NCI-H2107 (cell line): ENCODE measurements around the gene FABP6.
"Not testable (repeated sequence)": the region's sequence is repeated elsewhere in the genome, so short reads cannot be mapped to it uniquely, and the experiment has no call there.

Source experiments
- DNase-seq: peaks from one replicate; lab custom pipeline; 2025; lab: John Stamatoyannopoulos, UW

The FABP6 gene

DNA sequence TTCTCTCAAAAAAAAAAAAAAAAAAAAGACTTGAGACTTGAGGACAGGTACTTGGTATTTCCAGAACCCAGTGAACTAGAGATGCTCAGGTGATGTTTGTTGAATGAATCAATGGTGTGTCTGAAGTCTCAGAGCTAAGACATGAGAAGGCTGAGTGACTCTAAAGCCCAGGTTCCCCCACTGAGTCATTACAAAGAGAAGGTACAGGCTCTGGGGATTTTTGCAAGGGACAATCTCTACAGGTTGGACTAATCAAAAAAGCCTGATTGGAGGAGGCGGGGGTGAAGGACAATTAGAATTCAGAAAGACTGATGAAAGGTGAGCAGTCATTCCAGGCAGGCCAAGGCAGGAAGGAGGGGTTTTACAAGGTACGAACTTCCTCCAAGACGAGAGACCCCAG is 8.2 kb upstream of the FABP6 start:
- no peak for DNase-seq

- no peak for DNase-seq
Measured at GRCh38 chr5:160227012-160227411, 2.3 kb upstream of the FABP6 start.

- DNase-seq, result no peak
Measured at GRCh38 chr5:160230686-160231527, 1.6 kb downstream of the FABP6 start.

- DNase-seq, result no peak
Measured at GRCh38 chr5:160231783-160232342, 2.6 kb downstream of the FABP6 start.

GRCh38 chr5:160233215-160233614 is 3.9 kb downstream of the FABP6 start:
- DNase-seq, result no peak

DNA sequence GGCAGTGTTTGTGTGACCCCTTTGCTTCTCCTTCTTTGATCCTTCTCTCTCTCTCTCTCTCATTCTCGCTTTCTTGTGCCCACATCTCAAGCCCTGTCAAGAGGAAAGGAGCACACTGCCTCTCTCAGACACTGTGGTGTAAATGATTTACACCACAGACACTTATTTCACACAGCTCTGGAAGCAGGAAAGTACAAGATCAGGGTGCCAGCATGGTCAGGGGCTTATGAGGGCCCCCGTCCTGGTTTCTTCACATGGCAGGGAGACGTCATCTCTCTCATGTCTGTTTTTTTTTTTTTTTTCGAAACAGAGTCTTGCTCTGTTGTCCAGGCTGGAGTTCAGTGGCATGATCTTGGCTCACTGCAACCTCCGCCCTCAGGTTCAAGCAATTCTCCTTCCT is 6.4 kb downstream of the FABP6 start:
- DNase-seq, result no peak

DNA sequence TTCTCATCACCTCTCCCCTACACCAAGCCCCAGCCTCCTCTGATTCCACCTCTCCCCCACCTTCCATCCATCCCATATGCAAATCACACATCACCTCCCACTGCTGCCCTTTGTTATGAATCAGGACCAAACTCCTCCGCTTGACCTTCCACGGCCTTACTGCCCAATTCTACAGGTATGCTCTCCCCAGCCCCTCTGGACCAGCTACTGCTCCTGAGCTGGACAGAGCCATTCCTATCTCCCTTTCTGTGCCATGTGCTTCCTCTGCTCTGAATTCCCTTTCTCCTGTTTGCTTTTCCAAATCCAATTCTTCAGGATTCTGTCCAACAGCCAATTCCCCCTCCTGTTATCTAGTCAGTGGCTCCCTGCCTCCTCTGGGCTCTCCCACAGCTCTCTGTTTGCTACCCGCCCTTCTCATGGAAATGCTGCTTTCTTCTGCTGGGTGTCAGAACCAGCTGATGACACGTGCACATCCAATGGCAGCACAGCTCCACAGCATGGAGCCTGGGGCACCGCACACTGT is 8.3 kb downstream of the FABP6 start:
- DNase-seq, result no peak

DNA sequence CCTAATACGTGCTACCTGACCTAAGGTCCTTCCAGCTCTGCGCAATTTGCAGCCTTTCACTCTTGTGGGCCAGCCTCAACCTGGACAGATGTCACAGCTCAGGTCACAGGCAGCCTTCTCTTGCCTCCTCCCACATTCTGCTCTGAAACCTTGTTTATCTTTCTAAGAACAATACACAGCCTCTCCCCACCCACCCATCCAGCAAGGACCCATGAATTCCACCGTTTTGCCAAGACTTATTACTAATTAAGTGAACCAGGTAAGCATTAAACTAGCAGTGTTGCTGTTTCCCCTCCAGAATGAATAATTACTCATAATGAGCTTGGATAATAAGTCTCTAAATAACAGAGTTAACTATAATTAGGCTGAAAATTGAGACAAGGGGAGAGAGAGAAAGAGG is 11.0 kb downstream of the FABP6 start:
- no peak for DNase-seq

DNA sequence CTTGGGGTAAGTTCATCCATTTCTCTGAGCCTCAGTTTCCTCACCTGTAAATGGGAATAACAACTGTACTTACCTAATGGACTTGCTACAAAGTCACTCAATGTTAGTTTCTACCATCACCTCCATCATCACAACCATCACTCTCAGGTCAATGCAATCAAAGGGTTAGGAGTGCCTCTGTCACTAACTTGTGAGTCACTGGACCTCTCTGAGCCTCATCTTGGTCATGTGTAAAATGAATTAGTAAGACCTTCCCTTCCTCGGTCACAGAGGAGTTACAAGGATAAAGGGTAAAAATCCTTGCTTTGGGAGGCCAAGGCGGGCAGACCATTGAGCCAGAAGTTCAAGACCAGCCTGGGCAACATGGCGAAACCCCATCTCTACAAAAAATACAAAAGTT is 12.8 kb downstream of the FABP6 start:
- no peak for DNase-seq

DNA sequence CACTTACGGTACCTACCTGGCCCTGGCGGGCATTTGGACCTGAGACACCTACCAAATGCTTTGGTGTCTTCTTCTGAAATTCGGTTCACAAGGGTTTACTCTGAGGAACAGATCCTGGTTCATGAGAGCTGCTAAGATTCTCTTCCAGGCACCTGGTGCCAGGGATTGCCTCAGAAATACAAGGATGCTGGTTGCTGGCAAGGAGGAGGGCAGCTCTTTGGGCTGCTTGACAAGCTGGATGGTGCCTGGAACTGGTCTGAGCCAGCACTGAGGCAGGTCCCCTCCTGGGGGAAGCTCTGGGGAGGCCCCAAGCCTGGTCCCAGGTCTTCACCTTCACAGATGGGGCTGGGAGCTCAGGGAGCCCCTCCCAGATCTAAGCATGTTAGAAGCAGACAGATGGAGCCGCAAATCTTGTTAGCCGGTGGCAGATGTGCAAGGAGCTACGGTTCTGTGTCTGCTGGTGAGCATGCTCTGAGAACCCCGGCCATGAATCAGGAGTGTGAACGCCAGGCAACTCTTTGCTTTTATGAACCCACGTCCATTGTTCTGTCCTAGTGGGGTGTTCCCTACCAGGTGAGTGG is 16.3 kb downstream of the FABP6 start:
- no peak for DNase-seq

- DNase-seq, result not testable (repeated sequence)
Measured at GRCh38 chr5:160249570-160249969, 20.3 kb downstream of the FABP6 start.

DNA sequence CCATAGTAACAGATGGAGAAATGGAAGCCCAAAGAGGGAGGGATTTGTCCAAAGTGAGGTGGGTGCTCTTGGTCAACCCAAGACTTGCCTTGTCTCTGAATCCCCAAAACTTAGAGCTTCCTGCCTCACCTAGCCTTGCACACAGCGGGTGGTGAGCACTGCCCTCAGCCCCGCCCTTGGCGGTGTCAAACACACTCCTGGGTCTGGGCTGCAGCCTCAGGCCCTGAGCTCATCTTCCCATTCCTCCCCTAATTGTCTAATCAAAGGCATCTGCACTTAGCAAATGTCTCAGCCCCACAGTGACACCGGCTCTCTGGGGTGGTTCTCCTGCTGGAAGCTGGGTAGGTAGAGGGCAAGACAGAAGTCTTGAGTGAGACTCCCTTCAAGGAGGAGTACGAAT is 20.9 kb downstream of the FABP6 start:
- no peak for DNase-seq

GRCh38 chr5:160250826-160251225 is 21.5 kb downstream of the FABP6 start:
- DNase-seq, result no peak

- no peak for DNase-seq
Measured at GRCh38 chr5:160251406-160252155, 22.3 kb downstream of the FABP6 start.

DNA sequence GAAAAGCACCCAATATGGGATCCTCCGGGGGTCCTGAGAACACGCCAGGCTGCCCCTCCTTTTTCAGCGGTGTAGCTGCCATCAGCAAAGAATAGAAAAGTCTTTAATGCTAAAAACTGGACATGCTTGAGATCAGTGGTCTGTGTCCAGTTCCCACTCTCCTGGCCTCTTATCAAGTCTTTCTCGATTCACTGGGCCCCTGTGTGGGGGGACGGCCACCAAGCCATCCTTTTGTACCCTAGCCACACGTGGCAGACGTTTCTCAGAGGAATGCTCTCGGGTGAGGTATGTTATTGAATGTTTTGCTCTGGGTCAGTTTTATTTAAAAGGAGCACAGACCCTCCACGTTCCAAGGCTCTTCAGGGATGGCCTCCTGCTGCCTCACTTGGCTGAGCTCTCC is 23.6 kb downstream of the FABP6 start:
- DNase-seq, result no peak

DNA sequence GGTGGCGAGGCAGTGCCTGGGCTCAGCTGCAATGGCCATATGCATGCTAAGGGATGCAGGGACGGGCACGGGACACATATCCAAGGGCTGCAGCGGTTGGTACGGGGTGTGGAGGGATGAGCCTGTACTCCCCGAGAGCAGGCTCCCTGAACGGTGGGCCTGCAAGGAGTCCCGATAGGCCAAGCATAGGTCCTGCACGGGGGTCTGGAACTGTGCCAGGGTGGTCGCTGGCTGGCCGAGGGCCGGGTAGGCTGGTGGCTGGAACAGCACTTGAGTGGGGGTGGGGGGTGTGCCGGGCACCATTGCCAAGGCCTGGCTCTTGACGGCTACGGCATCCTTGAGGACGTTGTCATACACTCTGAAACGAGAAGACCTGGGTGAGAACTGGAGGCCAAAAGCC is 24.1 kb downstream of the FABP6 start:
- DNase-seq, result no peak

GRCh38 chr5:160254706-160255105 is 25.4 kb downstream of the FABP6 start:
- no peak for DNase-seq

DNA sequence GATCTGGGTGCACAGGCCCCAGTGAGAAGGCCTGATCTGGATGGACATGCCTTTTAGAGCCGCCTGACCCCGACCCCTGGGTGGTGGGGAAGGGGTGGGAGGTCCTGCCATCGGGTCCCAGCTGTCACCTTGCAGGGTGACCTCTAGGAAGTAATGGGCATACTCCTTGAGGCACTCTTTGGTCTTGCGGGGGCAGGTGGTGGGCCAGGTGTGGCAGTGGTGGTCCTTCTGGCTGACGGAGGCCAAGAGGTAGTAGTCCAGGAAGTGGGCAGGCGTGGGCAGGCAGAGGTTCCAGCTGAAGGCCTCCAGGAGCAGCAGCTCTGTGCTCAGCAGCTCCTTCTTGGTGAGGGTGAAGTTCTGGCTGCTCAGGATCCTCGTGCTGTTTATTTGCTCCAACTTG is 30.0 kb downstream of the FABP6 start:
- DNase-seq, result no peak

GRCh38 chr5:160260006-160260775 is 30.9 kb downstream of the FABP6 start:
- DNase-seq, result no peak

- no peak for DNase-seq
Measured at GRCh38 chr5:160260881-160261815, 31.8 kb downstream of the FABP6 start.
